Ovary (tissue), 3 donors: ENCODE data around the gene CENPB.

Experiments
- EP300 ChIP-seq: sonication (generic); formaldehyde crosslinking; IDR thresholded peaks from one replicate; pipeline ENCODE4 v1.6.1; 2017; ENCODE audit warnings: antibody characterized with exemption
- POLR2A ChIP-seq: fragments of 450-650 bp; IDR thresholded peaks from one replicate; pipeline ENCODE4 v1.6.1; 2017; ENCODE audit warnings: antibody characterized with exemption, mild to moderate bottlenecking, moderate library complexity
- TF ChIP-seq, protein P1 (sequence below), 3 donors: fragments of 450-650 bp in 2 of 3; fragments of 200-600 bp in 1 of 3; IDR thresholded peaks; one replicate each; pipeline versions ENCODE4 v1.5.1 to v1.8.0; 2016 to 2022; ENCODE audit warnings: antibody characterized with exemption in 3 of 3, mild to moderate bottlenecking in 1 of 3
- donor health status: DM: no; HTN: no; CAD: no.

DNA sequence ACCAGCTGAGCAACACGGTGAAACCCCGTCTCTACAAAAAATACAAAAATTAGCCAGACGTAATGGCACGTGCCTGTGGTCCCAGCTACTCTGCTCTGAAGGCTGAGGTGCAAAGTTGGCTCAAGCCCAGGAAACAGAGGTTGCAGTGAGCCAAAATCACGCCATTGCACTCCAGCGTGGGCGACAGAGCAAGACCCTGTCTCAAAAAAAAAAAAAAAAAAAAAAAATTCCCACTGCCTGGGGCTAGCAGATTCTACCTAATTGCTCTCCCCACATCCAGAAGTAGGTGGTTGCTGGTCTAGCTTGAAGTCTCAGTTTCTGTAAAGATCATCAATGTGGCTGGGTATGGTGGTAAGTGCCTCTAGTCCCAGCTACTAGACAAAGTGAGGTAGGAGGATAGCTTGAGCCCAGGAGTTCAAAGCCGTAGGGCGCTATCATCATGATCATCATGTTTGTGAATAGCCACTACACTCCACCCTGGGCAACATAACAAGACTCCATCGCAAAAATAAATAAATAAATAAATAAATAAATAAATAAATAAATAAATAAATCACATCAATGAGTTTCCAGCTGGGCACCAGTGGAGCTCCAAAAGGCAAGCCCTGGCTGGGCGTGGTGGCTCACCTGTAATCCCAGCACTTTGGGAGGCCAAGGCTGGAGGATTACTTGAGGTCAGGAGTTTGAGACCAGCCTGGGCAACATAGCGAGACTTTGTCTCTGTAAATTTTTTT, 27.5 kb upstream of the CENPB start:
- TF ChIP-seq, protein P1, sequence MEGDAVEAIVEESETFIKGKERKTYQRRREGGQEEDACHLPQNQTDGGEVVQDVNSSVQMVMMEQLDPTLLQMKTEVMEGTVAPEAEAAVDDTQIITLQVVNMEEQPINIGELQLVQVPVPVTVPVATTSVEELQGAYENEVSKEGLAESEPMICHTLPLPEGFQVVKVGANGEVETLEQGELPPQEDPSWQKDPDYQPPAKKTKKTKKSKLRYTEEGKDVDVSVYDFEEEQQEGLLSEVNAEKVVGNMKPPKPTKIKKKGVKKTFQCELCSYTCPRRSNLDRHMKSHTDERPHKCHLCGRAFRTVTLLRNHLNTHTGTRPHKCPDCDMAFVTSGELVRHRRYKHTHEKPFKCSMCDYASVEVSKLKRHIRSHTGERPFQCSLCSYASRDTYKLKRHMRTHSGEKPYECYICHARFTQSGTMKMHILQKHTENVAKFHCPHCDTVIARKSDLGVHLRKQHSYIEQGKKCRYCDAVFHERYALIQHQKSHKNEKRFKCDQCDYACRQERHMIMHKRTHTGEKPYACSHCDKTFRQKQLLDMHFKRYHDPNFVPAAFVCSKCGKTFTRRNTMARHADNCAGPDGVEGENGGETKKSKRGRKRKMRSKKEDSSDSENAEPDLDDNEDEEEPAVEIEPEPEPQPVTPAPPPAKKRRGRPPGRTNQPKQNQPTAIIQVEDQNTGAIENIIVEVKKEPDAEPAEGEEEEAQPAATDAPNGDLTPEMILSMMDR (IDR thresholded peaks at IDR 0.05): no peak
- TF ChIP-seq EP300 (no peak), POLR2A (no peak)
